Mesothelial cell of epicardium (in vitro differentiated cells): Measurements from ENCODE around the gene AGBL4. TPM values are rescaled to one million over a fixed set of nuclear protein-coding genes. Genes with fewer than 3 reads are reported as not detected.

Experiments used
- DNase-seq, 2 experiments: peaks; one replicate each; pipeline ENCODE4 v3.0.0; 2021; ENCODE audit warnings: low spot score in 2 of 2; ENCODE audit not compliant: unreplicated experiment in 2 of 2
- H3K27ac Mint-ChIP-seq: 2 replicates; pipeline ENCODE4 v1.8.0; 2021; ENCODE audit warnings: mixed read lengths
- H3K27me3 Mint-ChIP-seq: 2 replicates; pipeline ENCODE4 v1.8.0; 2021; ENCODE audit warnings: low read depth, mixed read lengths
- H3K36me3 Mint-ChIP-seq: 2 replicates; pipeline ENCODE4 v1.8.0; 2021; ENCODE audit warnings: mixed read lengths
- H3K4me1 Mint-ChIP-seq: 2 replicates; pipeline ENCODE4 v1.8.0; 2021; ENCODE audit warnings: mixed read lengths
- H3K4me3 Mint-ChIP-seq: 2 replicates; pipeline ENCODE4 v1.8.0; 2021; ENCODE audit warnings: mild to moderate bottlenecking, moderate library complexity, mixed read lengths
- H3K9me3 Mint-ChIP-seq: 2 replicates; pipeline ENCODE4 v1.8.0; 2021; ENCODE audit warnings: mixed read lengths
- total RNA-seq: library from RNA; stranded (reverse); gene quantifications from 3 replicates; pipeline ENCODE4 v1.2.1, GENCODE V29; 2021
- TF ChIP-seq, protein P1 (sequence below): fragments of 200-600 bp; sonication (generic); IDR thresholded peaks from one replicate; pipeline ENCODE4 v1.5.0; 2021; ENCODE audit warnings: antibody characterized with exemption; ENCODE audit not compliant: unreplicated experiment

Gene AGBL4
- total RNA-seq, 1 donor from 2014 or later, result 0.42 TPM

DNA sequence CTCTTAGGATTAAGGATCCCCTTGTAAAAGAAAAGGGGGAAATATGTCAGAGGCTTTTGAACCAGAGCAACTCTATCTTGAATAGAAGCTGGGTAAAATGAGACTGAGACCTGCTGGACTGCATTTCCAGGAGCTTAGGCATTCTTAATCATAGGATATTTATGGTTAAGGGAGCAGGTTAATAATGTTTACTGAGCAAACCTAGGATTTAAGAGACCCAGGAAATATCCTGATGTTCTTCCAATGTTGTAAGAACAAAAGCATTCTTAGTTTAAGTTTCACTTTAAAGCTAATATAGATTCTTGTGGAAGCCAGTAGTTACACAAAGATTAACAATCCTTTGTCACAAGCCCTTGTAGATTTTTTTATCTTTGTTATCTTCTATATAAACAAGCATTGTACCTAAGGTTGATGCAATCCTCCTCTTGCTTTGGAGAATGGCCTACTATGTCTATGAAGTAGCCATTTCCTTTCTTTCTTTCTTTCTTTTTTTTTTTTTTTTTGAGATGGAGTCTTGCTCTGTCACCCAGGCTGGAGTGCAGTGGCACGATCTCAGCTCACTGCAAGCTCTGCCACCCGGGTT is 676.9 kb downstream of the AGBL4 start:
- Mint-ChIP-seq H3K9me3 (peaks cover 63% of the 10 kb centered on the region), H3K4me3 (no peak overlapping the region), H3K27ac (no peak overlapping the region), H3K27me3 (no peaks in the 10 kb centered on the region), H3K4me1 (no peaks in the 10 kb centered on the region), H3K36me3 (peaks cover 3% of the 10 kb centered on the region)
- TF ChIP-seq, protein P1, sequence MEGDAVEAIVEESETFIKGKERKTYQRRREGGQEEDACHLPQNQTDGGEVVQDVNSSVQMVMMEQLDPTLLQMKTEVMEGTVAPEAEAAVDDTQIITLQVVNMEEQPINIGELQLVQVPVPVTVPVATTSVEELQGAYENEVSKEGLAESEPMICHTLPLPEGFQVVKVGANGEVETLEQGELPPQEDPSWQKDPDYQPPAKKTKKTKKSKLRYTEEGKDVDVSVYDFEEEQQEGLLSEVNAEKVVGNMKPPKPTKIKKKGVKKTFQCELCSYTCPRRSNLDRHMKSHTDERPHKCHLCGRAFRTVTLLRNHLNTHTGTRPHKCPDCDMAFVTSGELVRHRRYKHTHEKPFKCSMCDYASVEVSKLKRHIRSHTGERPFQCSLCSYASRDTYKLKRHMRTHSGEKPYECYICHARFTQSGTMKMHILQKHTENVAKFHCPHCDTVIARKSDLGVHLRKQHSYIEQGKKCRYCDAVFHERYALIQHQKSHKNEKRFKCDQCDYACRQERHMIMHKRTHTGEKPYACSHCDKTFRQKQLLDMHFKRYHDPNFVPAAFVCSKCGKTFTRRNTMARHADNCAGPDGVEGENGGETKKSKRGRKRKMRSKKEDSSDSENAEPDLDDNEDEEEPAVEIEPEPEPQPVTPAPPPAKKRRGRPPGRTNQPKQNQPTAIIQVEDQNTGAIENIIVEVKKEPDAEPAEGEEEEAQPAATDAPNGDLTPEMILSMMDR, result no peak
- DNase-seq, result no peak

DNA sequence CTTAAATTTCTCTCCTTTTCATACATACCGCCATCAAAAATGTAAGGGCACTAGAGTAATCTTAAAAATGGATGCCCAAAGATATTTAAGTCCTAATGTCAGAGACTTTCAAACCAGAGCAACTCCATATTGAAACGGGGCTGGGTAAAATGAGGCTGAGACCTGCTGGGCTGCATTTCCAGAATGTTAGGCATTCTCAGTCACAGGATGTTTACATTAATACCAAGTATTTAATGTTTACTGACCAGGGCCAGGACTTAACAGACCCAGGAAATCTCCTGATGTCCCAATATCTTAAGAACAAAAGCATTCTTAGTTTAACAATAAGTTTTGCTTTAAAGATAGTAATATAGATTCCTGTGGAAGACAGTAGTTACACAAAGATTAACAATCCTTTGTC is 683.2 kb downstream of the AGBL4 start:
- H3K9me3 Mint-ChIP-seq, result peaks cover 71% of the 10 kb centered on the region
- H3K4me1 Mint-ChIP-seq, result no peaks in the 10 kb centered on the region
- TF ChIP-seq, protein P1, result no peak

DNA sequence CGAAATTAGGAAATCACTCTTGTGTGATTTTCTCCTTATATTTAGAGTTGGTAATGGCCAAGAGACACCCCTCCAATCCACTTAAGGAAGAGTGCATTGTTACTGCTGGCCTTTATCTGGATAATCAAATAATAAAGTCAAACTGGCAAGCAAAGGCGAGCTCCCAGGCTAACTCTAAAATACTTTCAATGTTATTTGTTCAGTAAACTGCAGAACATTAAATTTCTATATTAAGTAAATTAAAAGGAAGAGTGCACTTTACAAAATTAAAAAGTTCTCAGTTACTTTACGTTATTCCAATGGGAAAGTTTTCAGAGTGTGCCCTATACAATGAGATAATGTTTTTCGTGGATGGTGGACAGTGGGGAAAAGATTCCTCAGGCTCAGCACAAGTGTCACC is 684.7 kb downstream of the AGBL4 start:
- no peak overlapping the region for H3K4me3 Mint-ChIP-seq
- no peaks in the 10 kb centered on the region for H3K27me3 Mint-ChIP-seq
- no peaks in the 10 kb centered on the region for H3K36me3 Mint-ChIP-seq
- TF ChIP-seq, protein P1, result no peak
- DNase-seq, result no peak
- H3K27ac Mint-ChIP-seq, result no peak overlapping the region
- H3K9me3 Mint-ChIP-seq, result peaks cover 69% of the 10 kb centered on the region
- H3K4me1 Mint-ChIP-seq, result no peaks in the 10 kb centered on the region

More for the DNA sequence above, 683.2 kb downstream of the AGBL4 start:
- no peak overlapping the region for H3K27ac Mint-ChIP-seq
- no peak for DNase-seq
- no peaks in the 10 kb centered on the region for H3K27me3 Mint-ChIP-seq
- H3K36me3 Mint-ChIP-seq, result no peaks in the 10 kb centered on the region
- no peak overlapping the region for H3K4me3 Mint-ChIP-seq

DNA sequence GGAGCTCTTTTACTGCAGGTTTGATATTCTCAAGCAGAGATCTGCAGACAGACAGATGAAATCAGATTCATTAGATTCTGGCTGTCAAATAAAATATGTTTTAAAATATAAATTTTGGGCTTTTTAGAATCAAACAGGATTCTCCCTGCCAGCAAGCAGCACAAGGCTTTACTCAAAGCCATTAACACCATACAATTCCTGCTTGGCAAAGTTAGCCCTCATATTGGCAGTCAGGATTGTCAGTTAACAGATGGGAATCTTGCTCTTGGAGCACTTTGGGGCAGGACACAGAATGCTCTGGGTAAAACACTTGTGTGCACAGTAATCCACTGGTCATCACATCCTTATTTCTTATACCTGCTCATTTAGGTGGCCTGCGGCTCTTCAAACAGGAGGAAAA is 686.5 kb downstream of the AGBL4 start:
- H3K9me3 Mint-ChIP-seq, result peaks cover 67% of the 10 kb centered on the region
- DNase-seq, result no peak
- no peak overlapping the region for H3K27ac Mint-ChIP-seq
- TF ChIP-seq, protein P1, result no peak
- no peaks in the 10 kb centered on the region for H3K27me3 Mint-ChIP-seq
- no peaks in the 10 kb centered on the region for H3K4me1 Mint-ChIP-seq
- H3K4me3 Mint-ChIP-seq, result no peak overlapping the region
- no peaks in the 10 kb centered on the region for H3K36me3 Mint-ChIP-seq

DNA sequence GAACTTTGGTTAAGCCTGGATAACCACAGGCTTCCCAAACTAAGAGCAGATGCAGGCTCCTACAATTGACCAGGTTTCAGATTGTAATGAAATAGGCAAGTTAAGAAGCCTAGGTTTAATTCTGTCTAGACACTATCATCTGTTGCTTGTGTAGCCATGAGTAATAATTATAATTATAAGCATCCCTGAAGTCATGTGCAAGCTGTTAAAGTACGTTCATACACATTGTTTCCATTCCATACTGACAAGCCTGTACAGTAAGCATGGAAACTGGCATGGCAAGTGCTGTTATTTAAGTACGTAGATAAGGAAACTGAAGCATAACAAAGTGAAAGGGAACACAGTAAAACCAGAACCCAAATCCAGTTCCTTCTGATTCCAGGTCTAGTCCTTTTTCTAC is 689.8 kb downstream of the AGBL4 start:
- Mint-ChIP-seq H3K4me3 (no peak overlapping the region), H3K9me3 (peaks cover 54% of the 10 kb centered on the region), H3K27me3 (no peaks in the 10 kb centered on the region), H3K4me1 (no peaks in the 10 kb centered on the region), H3K36me3 (no peaks in the 10 kb centered on the region), H3K27ac (no peak overlapping the region)
- TF ChIP-seq, protein P1, result no peak
- DNase-seq, result no peak
